NCI-H446 treated with DMSO at 0.1 percent for 48 hours (cell line): ENCODE data around the gene TSHZ2.
"Not testable (repeated sequence)": the region's sequence is repeated elsewhere in the genome, so short reads cannot be mapped to it uniquely, and the experiment has no call there.

Experiments used
- DNase-seq: peaks from one replicate; lab custom pipeline; 2025; lab: John Stamatoyannopoulos, UW

Gene TSHZ2

DNA sequence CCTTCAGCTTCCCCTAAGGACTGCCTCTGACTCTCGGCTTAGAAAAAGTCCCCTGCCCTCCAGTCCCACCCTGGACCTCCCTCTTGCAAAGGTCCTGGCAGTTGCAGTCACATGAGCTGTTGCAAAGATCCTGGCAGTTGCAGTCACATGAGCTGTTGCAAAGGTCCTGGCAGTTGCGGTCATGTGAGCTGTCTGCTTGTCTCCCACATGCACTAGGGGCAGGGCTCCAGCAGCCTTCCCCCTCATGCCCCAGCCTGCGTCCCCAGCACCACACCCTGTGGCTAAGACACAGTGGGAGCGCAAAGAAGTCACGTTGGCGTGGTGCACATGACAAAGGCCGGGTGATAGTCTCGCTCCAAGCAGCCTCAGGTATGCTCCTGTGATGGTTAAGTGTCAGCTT is 538.5 kb downstream of the TSHZ2 start:
- no peak for DNase-seq

DNA sequence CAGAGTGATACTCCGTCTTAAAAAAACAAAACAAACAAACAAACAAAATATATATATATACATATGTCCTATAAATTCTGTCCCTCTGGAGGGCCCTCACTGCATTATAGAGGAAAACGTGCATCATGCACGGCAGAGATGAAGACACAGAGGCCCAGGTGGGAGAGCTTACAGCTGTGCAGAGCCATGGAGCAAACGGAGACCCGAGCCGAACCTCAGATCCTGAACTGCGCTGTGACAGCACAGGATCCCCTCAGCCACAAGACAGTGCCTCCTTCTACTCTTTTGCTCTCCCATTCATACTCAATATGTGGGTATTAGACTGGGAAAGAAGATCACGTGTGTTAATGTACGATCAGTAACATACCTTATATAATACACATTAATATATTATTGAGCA is 539.9 kb downstream of the TSHZ2 start:
- DNase-seq, result no peak

DNA sequence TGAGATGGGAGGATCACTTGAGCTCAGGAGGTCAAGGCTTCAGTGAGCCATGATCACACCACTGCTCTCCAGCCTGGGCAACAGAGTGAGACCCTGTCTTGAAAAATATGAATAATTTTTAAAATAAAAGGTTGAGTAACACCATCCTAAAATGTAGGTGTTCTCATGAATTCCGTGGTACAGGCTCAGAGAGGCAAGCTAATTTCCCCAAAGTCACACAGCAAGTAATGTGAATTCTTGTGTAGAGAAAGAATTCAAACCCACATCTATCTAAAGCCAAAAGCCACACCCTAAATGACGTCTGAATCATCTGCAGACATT is 541.0 kb downstream of the TSHZ2 start:
- DNase-seq, result no peak

DNA sequence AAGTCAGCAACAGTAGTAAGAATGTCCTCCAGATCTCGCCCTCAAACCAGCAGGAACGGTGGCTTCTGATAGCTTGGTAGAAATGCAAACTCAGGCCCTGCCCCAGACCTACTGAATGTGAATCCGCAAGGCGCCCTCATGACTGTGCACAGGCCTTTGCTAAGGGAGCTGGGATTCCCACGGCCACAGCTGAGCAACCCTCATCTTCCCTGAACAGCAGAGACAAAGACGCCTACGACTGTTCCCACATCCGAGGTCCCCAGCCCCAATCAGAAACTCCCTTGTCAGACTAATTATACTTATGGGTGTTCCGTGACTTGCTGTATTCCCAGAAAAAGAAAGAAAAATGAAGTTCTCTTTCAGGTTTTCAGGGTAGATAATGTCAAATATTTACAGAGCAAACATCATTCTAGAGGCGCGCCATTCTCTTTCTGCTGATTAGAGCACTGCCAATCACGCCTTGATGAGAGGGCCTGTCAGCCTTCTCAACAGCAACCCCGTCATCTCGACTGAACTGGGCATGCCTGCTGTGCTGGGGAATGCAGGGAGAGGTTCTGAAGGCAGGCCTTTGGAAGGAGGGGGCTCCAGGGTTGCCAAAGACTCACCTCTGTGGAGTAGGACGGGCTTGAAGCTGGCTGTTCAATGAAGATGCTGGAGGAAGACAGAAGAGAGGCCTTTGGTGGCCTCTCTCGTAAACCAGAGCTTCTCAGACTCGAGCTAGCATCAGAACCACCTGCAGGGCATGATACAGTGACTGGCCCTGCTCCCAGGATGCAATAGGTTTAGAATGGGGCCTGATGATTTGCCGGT is 541.5 kb downstream of the TSHZ2 start:
- DNase-seq, result no peak

DNA sequence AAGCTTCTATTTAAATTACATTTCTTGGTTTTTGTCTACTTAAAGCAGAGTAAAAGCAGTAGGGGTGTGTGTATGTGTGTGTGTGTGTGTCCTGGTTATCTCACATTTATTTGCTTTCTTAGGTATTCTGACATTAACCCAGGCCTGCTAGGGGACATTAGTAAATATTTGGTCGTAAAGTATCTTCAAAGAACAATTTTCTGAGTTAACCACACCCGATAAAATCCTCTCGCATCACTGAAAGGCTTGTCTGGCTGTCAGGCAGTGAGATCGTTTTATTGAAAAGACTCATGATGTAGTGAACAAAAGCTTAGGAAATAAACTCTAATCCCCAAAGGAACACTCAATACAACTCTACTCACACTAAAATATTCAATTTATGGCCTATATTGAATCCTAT is 543.6 kb downstream of the TSHZ2 start:
- no peak for DNase-seq

DNA sequence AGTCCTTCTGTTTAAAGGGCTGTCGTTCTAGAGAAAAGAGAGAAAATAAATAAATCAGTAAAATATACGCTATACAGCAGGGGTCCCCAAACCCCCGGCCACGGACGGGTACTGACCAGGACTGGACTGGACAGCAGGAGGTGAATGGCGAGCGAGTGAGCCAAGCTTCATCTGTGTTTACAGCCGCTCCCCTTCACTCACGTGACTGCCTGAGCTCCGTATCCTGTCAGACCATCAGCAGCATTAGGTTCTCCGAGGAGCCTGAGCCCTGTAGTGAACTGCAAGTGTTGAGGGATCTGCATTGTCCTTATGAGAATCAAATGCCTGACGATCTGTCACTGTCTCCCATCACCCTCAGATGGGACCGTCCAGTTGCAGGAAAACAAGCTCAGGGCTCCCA is 545.0 kb downstream of the TSHZ2 start:
- no peak for DNase-seq

DNA sequence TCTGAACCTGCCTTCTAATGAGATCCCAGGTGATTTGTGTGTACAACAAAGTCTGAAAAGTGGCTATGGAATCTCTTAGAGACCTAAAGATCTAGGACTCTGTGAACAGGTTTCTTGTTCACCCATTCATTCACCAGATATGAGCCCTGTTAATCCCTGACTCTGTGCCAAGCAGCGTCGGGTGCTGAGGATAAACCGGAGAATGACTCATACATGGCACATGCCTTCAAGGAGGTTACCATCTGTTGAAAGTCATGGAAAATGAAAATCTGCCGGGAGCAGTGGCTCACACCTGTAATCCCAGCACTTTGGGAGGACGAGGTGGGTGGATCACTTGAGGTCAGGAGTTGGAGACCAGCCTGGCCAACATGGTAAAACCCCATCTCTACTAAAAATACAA is 549.3 kb downstream of the TSHZ2 start:
- DNase-seq, result peak; percentile 10

DNA sequence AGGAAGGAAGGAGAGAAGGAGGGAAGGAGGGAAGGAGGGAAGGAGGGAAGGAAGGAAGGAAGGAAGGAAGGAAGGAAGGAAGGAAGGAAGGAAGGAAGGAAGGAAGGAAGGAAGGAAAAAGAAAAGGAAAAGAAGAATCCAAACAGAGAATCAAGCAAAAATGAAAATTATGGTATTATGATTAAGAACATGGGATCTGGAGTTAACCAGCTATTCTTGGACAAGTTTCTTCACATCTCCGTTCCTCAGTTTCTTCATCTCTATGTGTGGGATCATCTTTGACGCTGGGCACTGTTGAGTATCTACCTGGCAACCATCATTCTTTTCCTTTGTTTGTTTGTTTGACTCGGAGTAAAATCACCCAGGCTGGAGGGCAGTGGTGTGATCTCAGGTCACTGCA is 549.9 kb downstream of the TSHZ2 start:
- no peak for DNase-seq

DNA sequence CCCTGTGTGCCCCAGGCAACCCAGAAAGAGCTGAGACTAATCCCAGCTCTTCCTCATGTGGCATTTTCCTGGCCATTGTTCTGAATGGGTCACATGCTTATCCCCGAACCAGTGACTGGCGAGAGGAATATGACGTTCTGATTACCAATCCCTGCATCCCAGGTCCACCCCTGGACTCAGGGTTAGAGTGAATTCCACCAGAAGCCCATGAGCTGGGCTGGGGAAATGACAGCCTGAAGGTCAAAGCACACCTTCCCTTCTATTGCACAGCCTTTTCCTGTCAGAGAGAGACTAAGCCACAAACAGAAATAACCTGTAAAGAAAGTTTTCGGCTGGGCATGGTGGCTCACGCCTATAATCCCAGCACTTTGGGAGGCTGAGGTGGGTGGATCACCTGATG is 550.5 kb downstream of the TSHZ2 start:
- DNase-seq, result no peak

DNA sequence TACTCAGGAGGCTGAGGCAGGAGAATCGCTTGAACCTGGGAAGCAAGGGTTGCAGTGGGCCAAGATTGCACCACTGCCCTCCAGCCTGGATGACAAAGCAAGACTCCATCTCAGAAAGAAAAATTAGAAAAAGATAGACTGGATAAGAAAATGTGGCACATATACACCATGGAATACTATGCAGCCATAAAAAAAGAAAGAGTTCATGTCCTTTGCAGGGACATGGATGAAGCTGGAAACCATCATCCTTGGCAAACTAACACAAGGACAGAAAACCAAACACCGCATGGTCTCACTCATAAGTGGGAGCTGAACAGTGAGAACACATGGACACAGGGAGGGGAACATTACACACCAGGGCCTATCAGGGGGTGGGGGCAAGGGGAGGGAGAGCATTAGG is 551.5 kb downstream of the TSHZ2 start:
- not testable (repeated sequence) for DNase-seq

DNA sequence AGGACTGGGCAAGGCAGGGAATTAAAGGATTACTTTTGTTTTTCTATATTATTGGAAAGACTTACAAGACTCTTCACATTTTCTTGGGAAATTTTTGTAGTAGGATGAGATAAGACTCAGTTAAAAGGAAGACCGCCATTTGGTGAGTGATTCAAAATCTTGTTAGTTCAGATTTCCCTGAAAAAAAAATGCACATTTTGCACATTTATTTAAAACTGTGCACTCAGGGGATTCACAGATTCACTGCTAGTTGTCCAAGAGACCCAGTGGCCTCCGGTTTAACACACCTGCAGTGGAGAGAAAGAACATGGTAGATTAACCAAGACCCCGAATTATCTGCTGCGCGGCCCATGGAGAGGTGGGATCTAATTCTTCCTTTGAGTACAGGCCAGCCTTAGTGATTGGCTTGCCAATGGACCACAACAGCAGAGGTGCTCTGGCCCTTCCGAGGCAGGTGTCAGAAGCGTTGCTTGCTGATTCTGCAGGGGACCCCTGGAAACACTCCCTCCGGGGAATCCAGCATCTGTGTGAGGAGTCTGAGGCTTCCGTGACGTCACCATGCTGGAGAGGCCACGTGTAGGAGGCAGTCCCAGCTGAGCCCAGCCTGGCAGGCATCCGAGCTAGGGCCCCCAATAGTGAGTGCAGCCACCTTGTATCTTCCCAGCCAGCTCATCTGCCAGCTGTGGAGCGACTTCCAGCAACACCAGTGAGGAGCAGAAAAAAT is 552.6 kb downstream of the TSHZ2 start:
- no peak for DNase-seq

DNA sequence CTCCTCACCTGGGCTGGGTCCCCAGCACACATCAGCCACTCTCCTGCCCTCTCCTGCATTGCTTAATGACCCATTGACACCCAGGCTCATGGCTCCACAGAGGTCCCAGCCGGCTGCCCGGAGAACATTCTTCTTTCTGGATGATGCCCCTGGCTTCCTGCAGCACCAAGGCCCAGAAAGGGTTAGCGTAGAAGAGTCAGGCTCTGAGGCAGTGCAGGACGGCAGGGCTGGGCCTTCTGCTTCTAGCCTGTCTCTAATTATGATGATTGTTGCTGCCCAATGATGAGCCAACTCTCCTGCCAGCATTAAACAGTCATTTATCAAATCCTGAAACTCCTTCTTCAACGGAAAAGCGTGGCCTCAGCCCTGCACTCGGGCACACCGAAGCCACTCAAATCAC is 555.0 kb downstream of the TSHZ2 start:
- no peak for DNase-seq

DNA sequence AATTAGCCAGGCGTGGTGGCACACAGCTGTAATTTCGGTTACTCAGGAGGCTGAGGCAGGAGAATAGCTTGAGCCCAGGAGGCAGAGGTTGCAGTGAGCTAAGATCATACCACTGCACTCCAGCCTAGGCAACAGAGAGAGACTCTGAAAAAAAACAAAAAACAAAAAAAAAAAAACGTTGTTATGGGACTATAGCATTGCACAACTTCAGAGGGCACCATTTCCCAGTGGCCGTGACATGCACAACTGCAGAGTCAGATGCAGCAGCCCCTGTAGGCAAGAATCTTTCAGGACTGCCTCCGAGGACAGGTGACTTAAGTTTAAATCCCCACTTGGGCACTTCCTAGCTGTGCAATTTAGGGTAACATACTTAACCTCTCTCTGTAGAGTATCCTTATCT is 557.5 kb downstream of the TSHZ2 start:
- no peak for DNase-seq

DNA sequence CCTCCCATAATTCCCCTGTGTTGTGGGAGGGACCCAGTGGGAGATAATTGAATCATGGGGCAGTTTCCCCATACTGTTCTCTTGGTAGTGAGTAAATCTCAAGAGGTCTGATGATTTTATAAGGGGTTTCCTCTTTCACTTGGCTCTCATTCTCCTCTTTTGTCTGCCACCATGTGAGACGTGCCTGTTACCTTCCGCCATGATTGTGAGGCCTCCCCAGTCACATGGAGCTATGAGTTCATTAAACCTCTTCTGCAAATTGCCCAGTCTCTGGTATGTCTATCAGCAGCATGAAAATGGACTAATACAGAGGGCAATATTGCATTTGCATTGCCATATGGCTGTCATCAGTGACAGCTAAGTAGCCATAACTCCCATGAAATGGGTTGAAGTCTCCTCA is 558.3 kb downstream of the TSHZ2 start:
- DNase-seq, result no peak

DNA sequence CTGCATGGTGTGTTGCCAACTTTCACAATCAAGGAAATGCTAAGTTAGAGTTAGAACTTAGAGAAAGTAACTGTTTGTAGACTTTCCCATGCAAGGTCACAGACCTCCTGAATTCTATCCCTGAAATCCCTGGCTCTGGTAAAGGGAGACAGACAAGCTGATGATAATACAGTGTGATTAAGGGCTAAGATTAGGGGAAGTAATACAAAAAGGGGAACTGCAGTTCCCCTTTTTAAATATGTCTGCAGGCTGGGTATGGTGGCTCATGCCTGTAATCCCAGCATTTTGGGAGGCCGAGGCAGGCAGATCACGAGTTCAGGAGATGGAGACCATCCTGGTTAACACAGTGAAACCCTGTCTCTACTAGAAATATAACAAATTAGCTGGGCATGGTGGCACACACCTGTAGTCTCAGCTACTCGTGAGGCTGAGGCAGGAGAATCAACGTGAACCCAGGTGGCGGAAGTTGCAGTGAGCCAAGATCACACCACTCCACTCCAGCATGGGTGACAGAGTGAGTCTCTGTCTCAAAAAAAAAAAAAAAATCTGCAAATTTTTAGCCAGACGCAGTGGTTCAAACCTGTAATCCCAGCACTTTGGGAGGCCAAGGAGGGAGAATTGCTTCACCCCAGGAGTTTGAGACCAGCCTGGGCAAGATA is 560.6 kb downstream of the TSHZ2 start:
- DNase-seq, result not testable (repeated sequence)

DNA sequence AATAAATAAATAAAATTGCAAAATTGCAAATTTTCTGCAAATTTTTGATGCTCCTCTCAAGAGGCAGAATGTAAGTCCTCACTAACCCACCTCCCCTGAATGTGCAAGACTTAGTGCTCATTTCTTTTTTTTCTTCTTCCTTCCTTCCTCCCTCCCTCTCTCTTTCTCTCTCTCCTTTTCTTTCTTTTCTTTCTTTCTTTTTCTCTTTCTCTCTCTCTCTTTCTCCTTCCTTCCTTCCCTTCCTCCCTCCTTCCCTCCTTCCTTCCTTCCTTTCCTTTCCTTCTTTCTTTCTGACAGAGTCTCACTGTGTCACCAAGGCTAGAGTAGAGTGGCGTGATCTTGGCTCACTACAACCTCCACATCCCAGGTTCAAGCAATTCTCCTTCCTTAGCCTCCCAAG is 561.3 kb downstream of the TSHZ2 start:
- DNase-seq, result no peak

DNA sequence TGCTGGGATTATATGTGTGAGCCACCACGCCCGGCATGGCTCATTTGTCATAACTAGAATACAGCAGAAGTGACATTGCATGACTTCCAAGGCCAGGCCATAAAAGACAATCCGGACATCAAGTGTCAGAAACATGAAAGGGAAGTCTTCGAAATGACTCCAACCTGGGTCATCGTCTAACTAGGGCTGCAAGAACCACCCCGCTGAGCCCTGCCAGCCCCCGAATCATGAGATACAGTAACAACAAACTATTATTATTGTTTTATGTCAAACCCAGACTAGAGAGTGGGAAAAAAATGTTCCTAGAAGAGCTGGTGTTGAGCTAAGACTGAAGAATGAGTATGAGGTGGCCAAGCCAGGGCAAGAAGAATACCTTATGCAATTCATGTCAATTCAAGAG is 561.9 kb downstream of the TSHZ2 start:
- DNase-seq, result no peak

DNA sequence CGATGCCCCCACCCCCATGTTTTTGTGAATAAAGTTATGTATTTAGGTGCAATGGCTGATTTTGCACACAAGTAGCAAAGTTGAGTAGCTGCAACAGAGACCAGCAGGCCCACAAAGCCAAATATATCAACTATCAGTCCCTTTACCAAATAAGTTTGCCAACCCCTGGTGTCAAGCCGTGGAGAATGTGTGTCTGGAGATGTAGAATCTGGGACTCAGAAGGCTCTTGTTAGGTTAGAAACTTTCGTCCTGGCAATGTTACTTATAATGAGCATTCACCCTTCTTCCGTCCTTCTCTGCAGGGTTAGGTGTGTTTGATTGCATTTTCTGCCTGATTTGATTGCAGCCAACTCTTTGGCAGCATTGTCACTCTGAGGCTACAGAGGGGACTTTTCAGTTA is 563.7 kb downstream of the TSHZ2 start:
- no peak for DNase-seq

DNA sequence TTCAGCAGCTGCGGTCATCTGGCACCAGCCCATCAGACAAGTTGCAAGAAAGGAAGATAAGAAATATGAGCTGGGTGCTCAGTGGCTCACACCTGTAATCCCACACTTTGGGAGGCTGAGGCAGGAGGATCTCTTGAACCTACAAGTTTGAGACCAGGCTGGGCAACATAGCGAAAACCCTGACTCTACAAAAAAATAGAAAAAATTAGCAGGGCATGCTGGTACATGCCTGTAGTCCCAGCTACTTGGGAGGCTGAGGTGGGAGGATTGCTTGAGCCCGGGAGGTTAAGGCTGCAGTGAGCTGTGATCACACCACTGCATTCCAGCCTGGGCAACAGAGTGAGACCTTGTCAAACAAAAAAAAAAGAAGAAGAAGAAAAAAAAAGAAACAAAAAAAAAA is 564.2 kb downstream of the TSHZ2 start:
- DNase-seq, result not testable (repeated sequence)

DNA sequence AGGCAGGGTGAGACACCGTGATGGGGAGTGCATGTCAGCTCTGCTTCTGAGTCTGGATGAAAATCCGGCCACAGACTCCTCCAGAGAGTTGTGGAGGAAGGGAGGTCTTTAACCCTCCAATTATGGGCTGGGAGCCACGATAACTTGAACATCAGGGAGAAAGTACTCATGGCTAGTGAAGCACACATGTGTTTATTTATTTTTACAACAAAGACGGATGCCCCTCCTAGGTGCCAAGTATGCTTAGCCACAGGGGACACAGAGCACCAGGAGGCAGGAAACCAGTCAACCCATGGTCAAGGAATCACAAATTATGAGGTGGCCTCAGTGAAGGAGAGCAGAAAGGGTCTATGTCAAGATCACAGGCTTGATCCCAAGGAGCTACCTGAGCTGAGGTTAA is 567.4 kb downstream of the TSHZ2 start:
- no peak for DNase-seq
